PC-3 (cell line): ENCODE data around the gene VPS37D.

ENCODE experiments used
- CTCF ChIP-seq: fragments of 300-600 bp; sonication (generic); conservative IDR thresholded peaks from 2 replicates; pipeline ENCODE4 v1.5.1; 2017; ENCODE audit warnings: antibody characterized with exemption, low read depth, mild to moderate bottlenecking, low read length
- EZH2 ChIP-seq: fragments of 300-600 bp; sonication (generic); IDR thresholded peaks from one replicate; pipeline ENCODE4 v1.6.1; 2017; ENCODE audit warnings: antibody characterized with exemption, mild to moderate bottlenecking, low read length; ENCODE audit not compliant: unreplicated experiment

- TF ChIP-seq CTCF (no peak), EZH2 (no peak)
Measured at GRCh38 chr7:73682745-73683055, 15.1 kb downstream of the VPS37D start.
